K562 (cell line): ENCODE measurements around the gene SYPL2. TPM values are rescaled to one million over a fixed set of nuclear protein-coding genes. Genes with fewer than 3 reads are reported as not detected.
A peak's percentile ranks its signal among the peaks of the same experiment; 100 is the strongest.

Experiments used
- CUX1 ChIP-seq: fragments of 200-800 bp; sonication (Bioruptor generic); IDR thresholded peaks from 2 replicates; pipeline ENCODE4 v1.6.1; 2016; ENCODE audit warnings: missing genetic modification characterization, missing compliant biosample characterization
- DIDO1 ChIP-seq: fragments of 450-650 bp; IDR thresholded peaks from 2 replicates; pipeline ENCODE4 v1.6.1; 2016; ENCODE audit warnings: low read depth, missing biosample characterization, missing genetic modification characterization
- FOSL1 ChIP-seq: fragments of 200-800 bp; sonication (Bioruptor generic); conservative IDR thresholded peaks from 2 replicates; pipeline ENCODE4 v1.6.1; 2016; ENCODE audit warnings: missing genetic modification characterization, missing compliant biosample characterization
- FOXK1 ChIP-seq: sonication (generic); formaldehyde crosslinking; IDR thresholded peaks from 2 replicates; pipeline ENCODE4 v1.8.0; 2022; ENCODE audit warnings: missing genetic modification reagents, mild to moderate bottlenecking, borderline replicate concordance
- PCBP1 ChIP-seq: fragments of 200-400 bp; formaldehyde crosslinking; IDR thresholded peaks from 2 replicates; pipeline ENCODE4 v1.6.1; 2018; ENCODE audit warnings: mild to moderate bottlenecking, low read depth, low read length; ENCODE audit not compliant: poor library complexity, severe bottlenecking
- POLR2AphosphoS2 ChIP-seq: IDR thresholded peaks from 2 replicates; pipeline ENCODE4 v1.6.1; 2012; ENCODE audit warnings: low read length, improper control_type of control experiment
- RBM25 ChIP-seq: fragments of 200-400 bp; formaldehyde crosslinking; IDR thresholded peaks from 2 replicates; pipeline ENCODE4 v1.6.1; 2018; ENCODE audit warnings: low read length, low read depth, moderate library complexity; ENCODE audit not compliant: severe bottlenecking
- SRSF7 ChIP-seq: fragments of 200-400 bp; formaldehyde crosslinking; optimal IDR thresholded peaks from 2 replicates; pipeline ENCODE3; 2017; ENCODE audit warnings: mild to moderate bottlenecking, low read depth, low read length
- XRCC5 ChIP-seq: fragments of 200-400 bp; formaldehyde crosslinking; IDR thresholded peaks from 2 replicates; pipeline ENCODE4 v1.6.1; 2017; ENCODE audit warnings: low read depth, mild to moderate bottlenecking, low read length
- ZC3H8 ChIP-seq: fragments of 450-650 bp; IDR thresholded peaks from 2 replicates; pipeline ENCODE4 v1.6.1; 2017
- ZEB2 ChIP-seq: fragments of 450-650 bp; IDR thresholded peaks from 2 replicates; pipeline ENCODE4 v1.6.1; 2016
- ZNF274 ChIP-seq: IDR thresholded peaks from 2 replicates; pipeline ENCODE4 v1.6.1; 2011; ENCODE audit warnings: low read depth, mild to moderate bottlenecking, low read length, moderate library complexity, borderline replicate concordance
- ZNF41 ChIP-seq: fragments of 250-450 bp; sonication (Bioruptor Pico); conservative IDR thresholded peaks from 2 replicates; pipeline ENCODE4 v1.4.0; 2020; ENCODE audit warnings: mild to moderate bottlenecking
- ZNF639 ChIP-seq, 2 experiments: fragments of 200-800 bp in 1 of 2; sonication (Bioruptor generic) in 1 of 2; sonication (generic) in 1 of 2; formaldehyde crosslinking in 1 of 2; IDR thresholded peaks in 1 of 2; conservative IDR thresholded peaks in 1 of 2; 2 replicates each; pipeline versions ENCODE4 v1.5.0 to v1.6.1; 2016 to 2020; ENCODE audit warnings: missing compliant biosample characterization in 1 of 2, missing genetic modification characterization in 1 of 2, missing genetic modification reagents in 1 of 2
- polyA plus RNA-seq, 8 experiments: library from polyadenylated mRNA; depleted of rRNA in 4 of 8; stranded (reverse) in 5 of 8; unstranded in 3 of 8; fragments of >200 nt; fragmentation: Nextera tagmentation in 2 of 8; fragmentation: Illumina TruSeq in 1 of 8; extraction: Ambion mirVana in 2 of 8; extraction: Trizol in 1 of 8; gene quantifications; 2 replicates each; pipeline versions ENCODE4 v1.2.1 to v1.2.3, GENCODE V29; 2011 to 2014; ENCODE audit warnings: inconsistent platforms in 1 of 8, missing spikeins in 1 of 8
- total RNA-seq, 7 experiments: library from RNA; depleted of rRNA in 6 of 7; stranded (reverse); fragments of >200 nt in 6 of 7; fragmentation: Illumina TruSeq in 2 of 7; extraction: Trizol in 2 of 7; gene quantifications; 2 replicates each; pipeline versions ENCODE4 v1.2.1 to v1.2.3, GENCODE V29; 2011 to 2021; ENCODE audit warnings: low replicate concordance in 1 of 7
- TF ChIP-seq, protein P1 (sequence below): fragments of 450-650 bp; IDR thresholded peaks from 2 replicates; pipeline ENCODE4 v1.6.1; 2016; ENCODE audit warnings: missing biosample characterization, missing genetic modification characterization
- TF ChIP-seq, protein P2 (sequence below): sonication (generic); formaldehyde crosslinking; IDR thresholded peaks from 2 replicates; pipeline ENCODE4 v1.9.0; 2022; ENCODE audit warnings: mild to moderate bottlenecking, missing genetic modification reagents
- TF ChIP-seq, protein P3 (sequence below): fragments of 250-450 bp; sonication (Bioruptor Pico); IDR thresholded peaks from 2 replicates; pipeline ENCODE4 v1.8.0; 2021; ENCODE audit warnings: borderline replicate concordance, mild to moderate bottlenecking, moderate library complexity; ENCODE audit not compliant: poor library complexity, severe bottlenecking

Gene SYPL2
- total and polyA plus RNA-seq, 9 of the 15 experiments (the other 6 are each of a cell fraction or from before 2014, with no cell fraction given), result 0.03 to 0.20 (median 0.07) TPM; not detected in 2

- TF ChIP-seq, protein P1, sequence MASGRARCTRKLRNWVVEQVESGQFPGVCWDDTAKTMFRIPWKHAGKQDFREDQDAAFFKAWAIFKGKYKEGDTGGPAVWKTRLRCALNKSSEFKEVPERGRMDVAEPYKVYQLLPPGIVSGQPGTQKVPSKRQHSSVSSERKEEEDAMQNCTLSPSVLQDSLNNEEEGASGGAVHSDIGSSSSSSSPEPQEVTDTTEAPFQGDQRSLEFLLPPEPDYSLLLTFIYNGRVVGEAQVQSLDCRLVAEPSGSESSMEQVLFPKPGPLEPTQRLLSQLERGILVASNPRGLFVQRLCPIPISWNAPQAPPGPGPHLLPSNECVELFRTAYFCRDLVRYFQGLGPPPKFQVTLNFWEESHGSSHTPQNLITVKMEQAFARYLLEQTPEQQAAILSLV (tag), result no peak
- peak; percentile 79 for TF ChIP-seq DIDO1 (tag)
- TF ChIP-seq ZNF639 (CRISPR knock-in tag; conservative IDR thresholded peaks at IDR 0.05 in 1 of 2, IDR thresholded peaks at IDR 0.05 in 1 of 2), result peak in 1 of 2 experiments; percentile 95; a peak in 2 of 4 replicates
- peak; percentile 92; the same call in 1 of the 2 replicates for TF ChIP-seq ZC3H8
- TF ChIP-seq SRSF7, result no peak
- TF ChIP-seq ZEB2, result peak; percentile 64; the same call in 1 of the 2 replicates
- TF ChIP-seq CUX1 (CRISPR knock-in tag), result no peak
- no peak for TF ChIP-seq ZNF274
- TF ChIP-seq, protein P2, sequence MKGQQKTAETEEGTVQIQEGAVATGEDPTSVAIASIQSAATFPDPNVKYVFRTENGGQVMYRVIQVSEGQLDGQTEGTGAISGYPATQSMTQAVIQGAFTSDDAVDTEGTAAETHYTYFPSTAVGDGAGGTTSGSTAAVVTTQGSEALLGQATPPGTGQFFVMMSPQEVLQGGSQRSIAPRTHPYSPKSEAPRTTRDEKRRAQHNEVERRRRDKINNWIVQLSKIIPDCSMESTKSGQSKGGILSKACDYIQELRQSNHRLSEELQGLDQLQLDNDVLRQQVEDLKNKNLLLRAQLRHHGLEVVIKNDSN, result peak; percentile 70
- TF ChIP-seq XRCC5, result peak; percentile 99
- TF ChIP-seq FOXK1 (CRISPR knock-in tag), result no peak
- peak; percentile 92 for TF ChIP-seq PCBP1
- TF ChIP-seq POLR2AphosphoS2, result no peak
- peak; percentile 66 for TF ChIP-seq RBM25
- TF ChIP-seq, protein P3, sequence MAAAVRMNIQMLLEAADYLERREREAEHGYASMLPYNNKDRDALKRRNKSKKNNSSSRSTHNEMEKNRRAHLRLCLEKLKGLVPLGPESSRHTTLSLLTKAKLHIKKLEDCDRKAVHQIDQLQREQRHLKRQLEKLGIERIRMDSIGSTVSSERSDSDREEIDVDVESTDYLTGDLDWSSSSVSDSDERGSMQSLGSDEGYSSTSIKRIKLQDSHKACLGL (CRISPR knock-in tag), result no peak
- TF ChIP-seq FOSL1 (tag), result peak; percentile 51
- TF ChIP-seq ZNF41, result no peak
Measured at GRCh38 chr1:109483672-109484518, 17.5 kb downstream of the SYPL2 start, which contains the start of gene ATXN7L2 (continued).
